ENCODE measurements around the gene IRF9.

IRF9 gene

GRCh38 chr14:24186831-24187538, 25.9 kb downstream of the IRF9 start:
- no peak for DNase-seq (ENCODE audit: low spot score)
- TF ChIP-seq, protein P1, sequence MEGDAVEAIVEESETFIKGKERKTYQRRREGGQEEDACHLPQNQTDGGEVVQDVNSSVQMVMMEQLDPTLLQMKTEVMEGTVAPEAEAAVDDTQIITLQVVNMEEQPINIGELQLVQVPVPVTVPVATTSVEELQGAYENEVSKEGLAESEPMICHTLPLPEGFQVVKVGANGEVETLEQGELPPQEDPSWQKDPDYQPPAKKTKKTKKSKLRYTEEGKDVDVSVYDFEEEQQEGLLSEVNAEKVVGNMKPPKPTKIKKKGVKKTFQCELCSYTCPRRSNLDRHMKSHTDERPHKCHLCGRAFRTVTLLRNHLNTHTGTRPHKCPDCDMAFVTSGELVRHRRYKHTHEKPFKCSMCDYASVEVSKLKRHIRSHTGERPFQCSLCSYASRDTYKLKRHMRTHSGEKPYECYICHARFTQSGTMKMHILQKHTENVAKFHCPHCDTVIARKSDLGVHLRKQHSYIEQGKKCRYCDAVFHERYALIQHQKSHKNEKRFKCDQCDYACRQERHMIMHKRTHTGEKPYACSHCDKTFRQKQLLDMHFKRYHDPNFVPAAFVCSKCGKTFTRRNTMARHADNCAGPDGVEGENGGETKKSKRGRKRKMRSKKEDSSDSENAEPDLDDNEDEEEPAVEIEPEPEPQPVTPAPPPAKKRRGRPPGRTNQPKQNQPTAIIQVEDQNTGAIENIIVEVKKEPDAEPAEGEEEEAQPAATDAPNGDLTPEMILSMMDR (IDR thresholded peaks at IDR 0.05; ENCODE audit: extremely low read depth, missing control alignments), result no peak

DNA sequence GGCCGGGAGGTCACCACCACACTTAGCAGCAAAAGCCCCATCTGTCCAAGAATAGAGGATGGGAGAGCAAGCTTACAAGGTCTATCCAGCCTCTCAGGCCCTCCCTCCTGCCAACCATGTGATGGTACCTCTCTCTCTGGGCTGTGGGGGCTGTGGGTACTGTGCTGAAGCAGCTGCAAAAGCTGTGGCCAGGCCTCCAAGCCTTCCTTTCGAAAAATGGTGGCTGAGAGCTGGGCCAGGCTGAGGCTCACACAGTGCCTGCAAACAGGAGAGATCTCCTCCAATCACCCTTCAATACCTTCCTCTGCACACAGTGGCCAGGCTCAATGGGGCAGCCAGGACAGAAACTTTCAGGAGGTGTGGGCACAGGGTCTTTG, 26.5 kb downstream of the IRF9 start:
- DNase-seq (ENCODE audit: low spot score), result no peak
- TF ChIP-seq, protein P1 (IDR thresholded peaks at IDR 0.05; ENCODE audit: extremely low read depth, missing control alignments), result no peak

DNA sequence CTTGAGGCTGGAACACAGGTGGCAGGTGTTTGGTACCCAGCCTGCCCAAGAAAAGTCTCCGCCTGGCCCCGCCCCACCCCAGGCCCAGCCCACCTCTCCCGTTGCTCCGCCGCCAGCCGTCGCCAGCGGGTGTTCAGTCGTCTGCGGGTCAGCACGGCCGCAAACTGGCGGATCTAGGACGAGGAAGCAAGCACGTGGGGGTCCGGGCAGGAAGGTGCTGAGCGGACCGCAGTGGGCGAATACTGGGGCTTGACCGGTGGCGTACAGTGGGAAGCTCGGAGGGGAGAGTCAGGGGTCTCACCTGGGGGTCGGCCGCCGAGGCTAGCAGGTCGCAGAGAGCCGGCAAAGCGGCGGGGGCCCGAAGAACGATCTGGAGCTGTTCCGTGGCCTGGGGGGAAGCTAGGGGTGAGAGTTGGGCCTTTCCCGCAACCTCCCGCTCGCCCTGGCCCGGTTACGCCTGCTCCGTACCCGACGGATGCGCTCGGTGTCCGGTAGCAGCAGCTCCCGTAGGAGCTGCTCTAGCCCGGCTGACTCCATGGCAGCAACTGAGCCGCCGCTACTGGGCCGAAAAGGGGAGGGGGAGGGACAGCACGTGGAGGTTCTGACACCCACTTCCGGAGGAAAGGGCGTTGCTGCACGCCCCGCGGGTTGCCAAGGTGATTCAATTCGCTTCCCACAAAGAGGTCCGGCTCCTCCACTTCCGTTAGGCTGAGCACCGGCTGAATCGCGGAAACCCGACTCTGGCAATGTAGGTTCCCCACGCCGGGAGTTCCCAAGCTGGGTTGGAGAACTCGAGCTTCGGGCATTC, 27.4 kb downstream of the IRF9 start, which contains the start of gene IPO4:
Gene IPO4 (minus strand): TSS at position 566 of the 808 bp plus-strand sequence. CDS start 29 bp downstream, at position 537.
- TF ChIP-seq, protein P1 (IDR thresholded peaks at IDR 0.05; ENCODE audit: extremely low read depth, missing control alignments), result no peak
- DNase-seq (ENCODE audit: low spot score), result peak; percentile 98

GRCh38 chr14:24189059-24189375, 28.0 kb downstream of the IRF9 start:
- TF ChIP-seq, protein P1 (IDR thresholded peaks at IDR 0.05; ENCODE audit: extremely low read depth, missing control alignments), result no peak
- no peak for DNase-seq (ENCODE audit: low spot score)

- no peak for DNase-seq (ENCODE audit: low spot score)
- TF ChIP-seq, protein P1 (IDR thresholded peaks at IDR 0.05; ENCODE audit: extremely low read depth, missing control alignments), result no peak
These were observed 28.4 kb downstream of the IRF9 start for GRCh38 chr14:24189460-24189859.

DNA sequence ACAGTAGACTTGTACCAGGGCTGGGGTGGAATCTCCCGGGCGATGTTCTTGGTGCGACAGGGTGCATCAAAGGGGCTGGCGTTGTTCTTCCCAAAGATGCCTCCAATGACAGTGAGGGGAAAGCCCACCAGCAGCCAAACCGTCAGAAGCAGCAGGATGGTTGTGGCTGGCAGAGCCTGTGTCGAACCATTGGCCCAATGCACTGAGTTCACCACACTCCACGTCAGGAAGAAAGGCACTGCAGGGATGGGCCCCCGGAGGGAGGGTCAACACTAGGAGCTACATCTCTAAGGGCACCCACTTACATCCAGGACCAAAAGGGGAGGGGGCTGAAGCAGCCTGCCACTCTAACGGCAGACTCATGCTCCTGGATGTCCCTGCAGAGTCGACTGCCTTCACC, 29.4 kb downstream of the IRF9 start:
- TF ChIP-seq, protein P1 (IDR thresholded peaks at IDR 0.05; ENCODE audit: extremely low read depth, missing control alignments), result no peak
- no peak for DNase-seq (ENCODE audit: low spot score)

- TF ChIP-seq, protein P1 (IDR thresholded peaks at IDR 0.05; ENCODE audit: extremely low read depth, missing control alignments), result no peak
These were observed 31.9 kb downstream of the IRF9 start for GRCh38 chr14:24192933-24193332.

More at GRCh38 chr14:24192933-24193332, 31.9 kb downstream of the IRF9 start:
- no peak for DNase-seq (ENCODE audit: low spot score)

Data from GM20000 (cell line).